HEK293 (cell line): ENCODE data around the gene SELENOP.

Source experiments
- CTCF ChIP-seq: fragments of 450-650 bp; formaldehyde crosslinking; IDR thresholded peaks from 2 replicates; pipeline ENCODE4 v1.5.1; 2016; ENCODE audit warnings: missing biosample characterization, missing genetic modification characterization
- ZNF350 ChIP-seq: fragments of 450-650 bp; formaldehyde crosslinking; IDR thresholded peaks from 2 replicates; pipeline ENCODE4 v1.5.0; 2017; ENCODE audit warnings: missing biosample characterization, mild to moderate bottlenecking, missing genetic modification characterization
- ZNF398 ChIP-seq: fragments of 450-650 bp; formaldehyde crosslinking; IDR thresholded peaks from 2 replicates; pipeline ENCODE4 v1.5.1; 2017; ENCODE audit warnings: missing biosample characterization, missing genetic modification characterization
- ZNF692 ChIP-seq: fragments of 450-650 bp; formaldehyde crosslinking; IDR thresholded peaks from 2 replicates; pipeline ENCODE4 v1.5.1; 2016; ENCODE audit warnings: missing biosample characterization, missing genetic modification characterization
- ZNF837 ChIP-seq: fragments of 450-650 bp; formaldehyde crosslinking; IDR thresholded peaks from 2 replicates; pipeline ENCODE4 v1.5.1; 2016; ENCODE audit warnings: missing biosample characterization, missing genetic modification characterization
- ZSCAN18 ChIP-seq: fragments of 450-650 bp; formaldehyde crosslinking; IDR thresholded peaks from 2 replicates; pipeline ENCODE4 v1.5.1; 2016; ENCODE audit warnings: missing biosample characterization, missing genetic modification characterization
- TF ChIP-seq, protein P1 (sequence below): fragments of 450-650 bp; formaldehyde crosslinking; IDR thresholded peaks from 2 replicates; pipeline ENCODE4 v1.5.1; 2016; ENCODE audit warnings: missing biosample characterization, missing genetic modification characterization
- TF ChIP-seq, protein P2 (sequence below): fragments of 450-650 bp; formaldehyde crosslinking; IDR thresholded peaks from 2 replicates; pipeline ENCODE4 v1.5.1; 2016; ENCODE audit warnings: missing biosample characterization, missing genetic modification characterization

DNA sequence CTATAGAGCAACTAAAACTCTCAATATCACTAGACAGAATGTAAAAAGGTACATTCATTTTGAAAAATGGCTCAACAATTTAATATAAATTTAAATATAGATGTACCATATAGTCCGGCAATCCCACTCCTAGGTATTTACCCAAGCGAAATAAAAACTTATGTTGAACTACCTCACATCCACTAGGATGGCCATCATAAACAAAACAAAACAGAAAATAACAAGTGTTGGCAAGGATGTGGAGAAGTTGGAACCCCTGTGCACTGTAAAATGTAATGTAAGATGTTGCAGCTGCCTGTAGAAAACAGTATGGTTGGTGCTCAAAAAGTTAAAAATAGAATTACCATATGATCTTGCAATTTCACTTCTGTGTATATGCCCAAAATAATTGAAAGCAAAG lies 36.9 kb upstream of the SELENOP start:
- TF ChIP-seq ZSCAN18 (tag by site-specific recombination) = no peak
- TF ChIP-seq, protein P1, sequence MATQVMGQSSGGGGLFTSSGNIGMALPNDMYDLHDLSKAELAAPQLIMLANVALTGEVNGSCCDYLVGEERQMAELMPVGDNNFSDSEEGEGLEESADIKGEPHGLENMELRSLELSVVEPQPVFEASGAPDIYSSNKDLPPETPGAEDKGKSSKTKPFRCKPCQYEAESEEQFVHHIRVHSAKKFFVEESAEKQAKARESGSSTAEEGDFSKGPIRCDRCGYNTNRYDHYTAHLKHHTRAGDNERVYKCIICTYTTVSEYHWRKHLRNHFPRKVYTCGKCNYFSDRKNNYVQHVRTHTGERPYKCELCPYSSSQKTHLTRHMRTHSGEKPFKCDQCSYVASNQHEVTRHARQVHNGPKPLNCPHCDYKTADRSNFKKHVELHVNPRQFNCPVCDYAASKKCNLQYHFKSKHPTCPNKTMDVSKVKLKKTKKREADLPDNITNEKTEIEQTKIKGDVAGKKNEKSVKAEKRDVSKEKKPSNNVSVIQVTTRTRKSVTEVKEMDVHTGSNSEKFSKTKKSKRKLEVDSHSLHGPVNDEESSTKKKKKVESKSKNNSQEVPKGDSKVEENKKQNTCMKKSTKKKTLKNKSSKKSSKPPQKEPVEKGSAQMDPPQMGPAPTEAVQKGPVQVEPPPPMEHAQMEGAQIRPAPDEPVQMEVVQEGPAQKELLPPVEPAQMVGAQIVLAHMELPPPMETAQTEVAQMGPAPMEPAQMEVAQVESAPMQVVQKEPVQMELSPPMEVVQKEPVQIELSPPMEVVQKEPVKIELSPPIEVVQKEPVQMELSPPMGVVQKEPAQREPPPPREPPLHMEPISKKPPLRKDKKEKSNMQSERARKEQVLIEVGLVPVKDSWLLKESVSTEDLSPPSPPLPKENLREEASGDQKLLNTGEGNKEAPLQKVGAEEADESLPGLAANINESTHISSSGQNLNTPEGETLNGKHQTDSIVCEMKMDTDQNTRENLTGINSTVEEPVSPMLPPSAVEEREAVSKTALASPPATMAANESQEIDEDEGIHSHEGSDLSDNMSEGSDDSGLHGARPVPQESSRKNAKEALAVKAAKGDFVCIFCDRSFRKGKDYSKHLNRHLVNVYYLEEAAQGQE = no peak
- no peak for TF ChIP-seq CTCF (tag by site-specific recombination)
- no peak for TF ChIP-seq ZNF692 (tag by site-specific recombination)
- TF ChIP-seq ZNF837 (tag by site-specific recombination) = no peak
- no peak for TF ChIP-seq ZNF398 (tag by site-specific recombination)
- no peak for TF ChIP-seq ZNF350 (tag by site-specific recombination)
- TF ChIP-seq, protein P2, sequence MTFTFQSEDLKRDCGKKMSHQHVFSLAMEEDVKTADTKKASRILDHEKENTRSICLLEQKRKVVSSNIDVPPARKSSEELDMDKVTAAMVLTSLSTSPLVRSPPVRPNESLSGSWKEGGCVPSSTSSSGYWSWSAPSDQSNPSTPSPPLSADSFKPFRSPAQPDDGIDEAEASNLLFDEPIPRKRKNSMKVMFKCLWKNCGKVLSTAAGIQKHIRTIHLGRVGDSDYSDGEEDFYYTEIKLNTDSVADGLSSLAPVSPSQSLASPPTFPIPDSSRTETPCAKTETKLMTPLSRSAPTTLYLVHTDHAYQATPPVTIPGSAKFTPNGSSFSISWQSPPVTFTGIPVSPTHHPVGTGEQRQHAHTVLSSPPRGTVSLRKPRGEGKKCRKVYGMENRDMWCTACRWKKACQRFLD (tag by site-specific recombination) = no peak
